Prostate gland (tissue), 2 donors: ENCODE data around the gene ZNF740.

Source experiments
- POLR2A ChIP-seq: fragments of 450-650 bp; IDR thresholded peaks from one replicate; pipeline ENCODE4 v1.6.1; 2016; ENCODE audit warnings: antibody characterized with exemption, mild to moderate bottlenecking
- TF ChIP-seq, protein P1 (sequence below), 4 experiments: fragments of 200-600 bp in 2 of 4; fragments of 450-650 bp in 2 of 4; sonication (generic) in 2 of 4; IDR thresholded peaks; 1 replicate in 3 of 4; 2 replicates in 1 of 4; pipeline ENCODE4 v1.5.1; 2016 to 2019; ENCODE audit warnings: antibody characterized with exemption in 4 of 4, mild to moderate bottlenecking in 2 of 4, moderate library complexity in 2 of 4

DNA sequence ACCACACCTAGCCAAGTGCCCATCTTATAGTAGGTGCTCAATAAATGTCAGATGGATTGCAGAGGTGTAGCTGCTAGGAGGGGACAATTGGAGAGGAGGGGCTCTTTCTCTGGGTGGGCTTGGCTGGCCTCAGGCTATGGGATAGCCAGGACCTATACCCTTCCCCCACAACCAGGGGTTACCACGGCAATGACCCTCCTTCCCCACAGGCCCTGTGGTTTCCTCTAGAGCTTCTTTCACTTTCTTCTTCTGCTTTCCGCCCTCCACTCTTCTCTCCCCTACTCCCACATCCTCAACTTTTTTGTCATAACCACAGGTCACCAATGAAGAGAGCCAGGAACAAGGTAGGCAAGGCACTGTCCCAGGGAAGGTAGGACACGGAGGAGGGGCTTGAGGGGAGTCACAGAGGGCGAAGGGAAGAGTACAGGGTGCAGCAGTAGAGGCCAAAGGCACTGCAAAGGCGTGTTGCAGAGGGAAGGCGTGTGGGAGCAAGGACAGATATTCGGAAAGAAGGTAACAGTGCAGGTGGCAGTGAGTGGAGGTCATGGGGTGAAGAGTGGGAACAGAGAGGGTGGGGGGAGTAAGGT is 28.4 kb downstream of the ZNF740 start:
- TF ChIP-seq, protein P1, sequence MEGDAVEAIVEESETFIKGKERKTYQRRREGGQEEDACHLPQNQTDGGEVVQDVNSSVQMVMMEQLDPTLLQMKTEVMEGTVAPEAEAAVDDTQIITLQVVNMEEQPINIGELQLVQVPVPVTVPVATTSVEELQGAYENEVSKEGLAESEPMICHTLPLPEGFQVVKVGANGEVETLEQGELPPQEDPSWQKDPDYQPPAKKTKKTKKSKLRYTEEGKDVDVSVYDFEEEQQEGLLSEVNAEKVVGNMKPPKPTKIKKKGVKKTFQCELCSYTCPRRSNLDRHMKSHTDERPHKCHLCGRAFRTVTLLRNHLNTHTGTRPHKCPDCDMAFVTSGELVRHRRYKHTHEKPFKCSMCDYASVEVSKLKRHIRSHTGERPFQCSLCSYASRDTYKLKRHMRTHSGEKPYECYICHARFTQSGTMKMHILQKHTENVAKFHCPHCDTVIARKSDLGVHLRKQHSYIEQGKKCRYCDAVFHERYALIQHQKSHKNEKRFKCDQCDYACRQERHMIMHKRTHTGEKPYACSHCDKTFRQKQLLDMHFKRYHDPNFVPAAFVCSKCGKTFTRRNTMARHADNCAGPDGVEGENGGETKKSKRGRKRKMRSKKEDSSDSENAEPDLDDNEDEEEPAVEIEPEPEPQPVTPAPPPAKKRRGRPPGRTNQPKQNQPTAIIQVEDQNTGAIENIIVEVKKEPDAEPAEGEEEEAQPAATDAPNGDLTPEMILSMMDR (IDR thresholded peaks at IDR 0.05): no peak
- no peak for TF ChIP-seq POLR2A
